Measurements from ENCODE around the gene UBE2O. TPM values are rescaled to one million over a fixed set of nuclear protein-coding genes. Genes with fewer than 3 reads are reported as not detected.

The UBE2O gene
- total RNA-seq, 1 experiment from 2014 or later = 52.6 TPM

- Mint-ChIP-seq H3K4me3 (no peak overlapping the region), H3K27ac (peak overlapping the region in 2 of 3 experiments; percentile 10 to 49; a peak in 3 of 7 replicates), H3K27me3 (ENCODE audit: low read depth) (no peaks in the 10 kb centered on the region), H3K9me3 (no peaks in the 10 kb centered on the region), H3K36me3 (ENCODE audit: insufficient read depth in 1 of 3, low read depth in 3 of 3) (peaks cover 0 to 8% (median 7%) of the 10 kb centered on the region in 3 experiments; a peak in 6 of 7 replicates), H3K4me1 (peaks cover 29 to 38% of the 10 kb centered on the region in 2 experiments)
- Histone ChIP-seq H3K14ac (ENCODE audit: insufficient read depth, low read length) (no peak overlapping the region), H2BK15ac (ENCODE audit: low read depth, low read length) (no peak overlapping the region), H4K91ac (ENCODE audit: insufficient read length, low read depth, low read length) (no peak overlapping the region), H2BK20ac (ENCODE audit: low read depth, low read length, poor library complexity, severe bottlenecking) (no peak overlapping the region), H3K4ac (ENCODE audit: low read depth, low read length) (no peak overlapping the region), H3K9me3 (ENCODE audit: control insufficient read depth, low read depth, low read length) (no peaks in the 10 kb centered on the region), H3T11ph (ENCODE audit: low read length) (no peak overlapping the region), H2BK12ac (ENCODE audit: insufficient read length, low read depth, low read length) (no peak overlapping the region), H4K5ac (ENCODE audit: insufficient read length, low read depth, low read length) (no peak overlapping the region), H3K79me1 (ENCODE audit: insufficient read depth, low read depth, low read length, poor library complexity, severe bottlenecking) (peaks cover 3% of the 10 kb centered on the region), H3K4me1 (ENCODE audit: insufficient read depth, low read length) (peaks cover 7% of the 10 kb centered on the region), H2BK120ac (ENCODE audit: low read depth, low read length, poor library complexity, severe bottlenecking) (no peak overlapping the region), H4K8ac (replicated peaks; ENCODE audit: insufficient read length, low read depth, low read length) (no peak overlapping the region), H3K18ac (ENCODE audit: insufficient read length, low read depth, low read length) (no peak overlapping the region), H3K4me2 (ENCODE audit: insufficient read depth, insufficient read length, low read length) (no peak overlapping the region), H3K79me2 (ENCODE audit: insufficient read depth, low read length) (peaks cover 12% of the 10 kb centered on the region; the same call in 1 of the 2 replicates), H2AK5ac (ENCODE audit: insufficient read length, low read length) (no peak overlapping the region), H3K23me2 (ENCODE audit: insufficient read length, low read depth, low read length, poor library complexity, severe bottlenecking) (no peaks in the 10 kb centered on the region), H3K27ac (ENCODE audit: insufficient read length, low read depth, low read length) (no peak overlapping the region), H3K56ac (ENCODE audit: insufficient read length, low read depth, low read length) (no peak overlapping the region), H2BK5ac (ENCODE audit: insufficient read length, low read length) (no peak overlapping the region), H4K20me1 (ENCODE audit: control insufficient read depth, insufficient read depth, insufficient read length) (no peaks in the 10 kb centered on the region), H3K27me3 (ENCODE audit: insufficient read depth, low read length) (no peaks in the 10 kb centered on the region), H2AFZ (ENCODE audit: low read length) (no peak overlapping the region), H3K23ac (ENCODE audit: insufficient read length, low read depth, low read length) (no peak overlapping the region), H3K9ac (ENCODE audit: extremely low read depth, insufficient read length, low read length) (no peak overlapping the region)
- no peak for DNase-seq
- no CpG with 5 or more reads among the region's 4 CpGs for WGBS (ENCODE audit: extremely low coverage, insufficient read length, low lambda C conversion rate)
- TF ChIP-seq CTCF (conservative IDR thresholded peaks at IDR 0.05) = no peak
Observed at GRCh38 chr17:76416899-76417298, 36.1 kb downstream of the UBE2O start.
